Stomach (tissue), 9 donors: Measurements from ENCODE around the gene GUCD1. TPM values are rescaled to one million over a fixed set of nuclear protein-coding genes. Genes with fewer than 3 reads are reported as not detected.
"Not testable (repeated sequence)": the region's sequence is repeated elsewhere in the genome, so short reads cannot be mapped to it uniquely, and the experiment has no call there.

Source experiments
- DNase-seq, 2 donors: peaks; one replicate each; pipeline versions ENCODE4 v3.0.0 to v3.0.0-alpha.2; 2013 to 2019
- H3K27ac ChIP-seq, 5 donors: fragments of 200-600 bp in 4 of 5; sonication (generic) in 4 of 5; one replicate each; pipeline ENCODE4 v1.5.1; 2013 to 2019; ENCODE audit warnings: mild to moderate bottlenecking in 1 of 5, moderate library complexity in 1 of 5
- H3K27me3 ChIP-seq, 3 donors: fragments of 200-600 bp; sonication (generic); one replicate each; pipeline ENCODE4 v1.5.1; 2017 to 2019; ENCODE audit warnings: mixed run types in 1 of 3
- H3K36me3 ChIP-seq, 4 donors: fragments of 200-600 bp; sonication (generic); 1 replicate in 3 of 4; 2 replicates in 1 of 4; pipeline ENCODE4 v1.5.1; 2016 to 2019
- H3K4me1 ChIP-seq, 4 donors: fragments of 200-600 bp; sonication (generic); one replicate each; pipeline ENCODE4 v1.5.1; 2016 to 2019
- H3K4me3 ChIP-seq, 4 donors: fragments of 200-600 bp; sonication (generic) in 3 of 4; one replicate each; pipeline ENCODE4 v1.5.1; 2016 to 2019; ENCODE audit warnings: mild to moderate bottlenecking in 1 of 4
- H3K9me3 ChIP-seq, 4 donors: fragments of 200-600 bp; sonication (generic); one replicate each; pipeline ENCODE4 v1.5.1; 2016 to 2019
- CTCF ChIP-seq, 7 experiments: fragments of 450-650 bp in 4 of 7; fragments of 200-600 bp in 3 of 7; sonication (generic) in 3 of 7; IDR thresholded peaks; one replicate each; pipeline ENCODE4 v1.5.1; 2016 to 2019; ENCODE audit warnings: antibody characterized with exemption in 7 of 7, control low read depth in 2 of 7, mild to moderate bottlenecking in 1 of 7
- EP300 ChIP-seq: sonication (generic); formaldehyde crosslinking; IDR thresholded peaks from one replicate; pipeline ENCODE4 v1.6.1; 2017; ENCODE audit warnings: antibody characterized with exemption
- POLR2A ChIP-seq, 4 donors: fragments of 450-650 bp; IDR thresholded peaks; one replicate each; pipeline ENCODE4 v1.6.1; 2016; ENCODE audit warnings: antibody characterized with exemption in 4 of 4, control low read depth in 2 of 4, mild to moderate bottlenecking in 1 of 4, moderate library complexity in 1 of 4
- POLR2AphosphoS5 ChIP-seq, 3 donors: sonication (generic); formaldehyde crosslinking; IDR thresholded peaks; one replicate each; pipeline ENCODE4 v1.6.1; 2016; ENCODE audit warnings: antibody characterized with exemption in 3 of 3
- WGBS, 5 donors: extraction: QIAGEN DNeasy Blood & Tissue Kit in 3 of 5; methylation state at CpG; one replicate each; pipeline versions ENCODE4 v1.1.5 to v1.1.7; 2013 to 2018; 5-methylcytosine and 5-hydroxymethylcytosine counted together
- intact Hi-C: fragments of 100-400 bp; cut with DNase I; formaldehyde crosslinking; loops from one replicate; pipeline ENCODE4 v1.15.1; 2023; ENCODE audit warnings: low total_unique reads
- polyA plus RNA-seq, 3 donors: library from polyadenylated mRNA; stranded (reverse); fragments of 200-250 nt; gene quantifications; one replicate each; pipeline ENCODE4 v1.2.3, GENCODE V29; 2013
- total RNA-seq, 5 donors: library from RNA; depleted of rRNA; stranded (reverse); fragments of >200 nt; gene quantifications; one replicate each; pipeline versions ENCODE4 v1.1.0 to v1.2.3, GENCODE V29; 2014 to 2016
- donor health status: healthy with polysubstance abuse.
- donor health status: Bipolar disorder and iron deficiency.
- donor health status: healthy.

Gene GUCD1
- total and polyA plus RNA-seq, 8 donors = 87.4 to 196 (median 167) TPM

- H3K4me3 ChIP-seq = no peak overlapping the region
- DNase-seq = peak; percentile 72 to 97
- H3K27ac ChIP-seq = peak overlapping the region; percentile 59 to 69 (median 62)
- intact Hi-C loops = no loop called here
- peaks cover 22 to 41% (median 30%) of the 10 kb centered on the region in 4 donors for H3K4me1 ChIP-seq
- H3K9me3 ChIP-seq = no peaks in the 10 kb centered on the region
- no peaks in the 10 kb centered on the region for H3K36me3 ChIP-seq
- WGBS, 5 donors = 45 to 67% (median 46%) methylated on average over 8 to 12 of the region's 12 CpGs
- TF ChIP-seq POLR2AphosphoS5 (IDR thresholded peaks at IDR 0.05) = peak in 2 of 3 donors; percentile 73 to 74
- TF ChIP-seq CTCF (IDR thresholded peaks at IDR 0.05) = no peak
- H3K27me3 ChIP-seq = no peaks in the 10 kb centered on the region
These were observed 46.5 kb upstream of the GUCD1 start for GRCh38 chr22:24601217-24602104.

GRCh38 chr22:24599958-24600715 lies 45.2 kb upstream of the GUCD1 start:
- H3K27me3 ChIP-seq, intact Hi-C loops, DNase-seq, H3K4me3 ChIP-seq, H3K27ac ChIP-seq, H3K36me3 ChIP-seq, H3K9me3 ChIP-seq: not testable (repeated sequence)
- H3K4me1 ChIP-seq = peaks cover 22 to 41% (median 34%) of the 10 kb centered on the region in 4 donors
- WGBS, 5 donors = 80 to 88% (median 82%) methylated on average over 3 of the region's 3 CpGs

- no peak overlapping the region for H3K27ac ChIP-seq
- 76 to 80% (median 77%) methylated on average over 7 to 8 of the region's 8 CpGs for WGBS, 5 donors
- DNase-seq = no peak
- no peaks in the 10 kb centered on the region for H3K36me3 ChIP-seq
- no peaks in the 10 kb centered on the region for H3K9me3 ChIP-seq
- TF ChIP-seq CTCF (IDR thresholded peaks at IDR 0.05) = no peak
- no peak for TF ChIP-seq EP300
- TF ChIP-seq POLR2A (IDR thresholded peaks at IDR 0.05) = no peak
- TF ChIP-seq POLR2AphosphoS5 (IDR thresholded peaks at IDR 0.05) = no peak
- intact Hi-C loops = no loop called here
- H3K4me1 ChIP-seq = peaks cover 22 to 44% (median 40%) of the 10 kb centered on the region in 4 donors
- no peaks in the 10 kb centered on the region for H3K27me3 ChIP-seq
- H3K4me3 ChIP-seq = no peak overlapping the region
These were observed 44.6 kb upstream of the GUCD1 start for GRCh38 chr22:24599514-24599913.

GRCh38 chr22:24597076-24597475 lies 42.1 kb upstream of the GUCD1 start:
- H3K36me3 ChIP-seq, H3K27ac ChIP-seq, intact Hi-C loops, H3K4me3 ChIP-seq, H3K9me3 ChIP-seq, H3K27me3 ChIP-seq, DNase-seq: not testable (repeated sequence)
- 85 to 93% (median 90%) methylated on average over 9 of the region's 9 CpGs for WGBS, 5 donors
- peaks cover 22 to 43% (median 41%) of the 10 kb centered on the region in 4 donors for H3K4me1 ChIP-seq

- H3K9me3 ChIP-seq = no peaks in the 10 kb centered on the region
- no peak overlapping the region for H3K4me3 ChIP-seq
- peaks cover 10 to 42% (median 37%) of the 10 kb centered on the region in 4 donors for H3K4me1 ChIP-seq
- DNase-seq = no peak
- intact Hi-C loops = no loop called here
- TF ChIP-seq EP300 = no peak
- no peak for TF ChIP-seq POLR2AphosphoS5 (IDR thresholded peaks at IDR 0.05)
- no peak for TF ChIP-seq CTCF (IDR thresholded peaks at IDR 0.05)
- no peak overlapping the region for H3K27ac ChIP-seq
- WGBS, 5 donors = 87 to 96% (median 91%) methylated on average over 4 of the region's 4 CpGs
- H3K27me3 ChIP-seq = no peaks in the 10 kb centered on the region
- H3K36me3 ChIP-seq = no peaks in the 10 kb centered on the region
These were observed 40.9 kb upstream of the GUCD1 start for GRCh38 chr22:24595863-24596262.
